Hematopoietic multipotent progenitor cell treated with erythropoietin and hydrocortisone succinate and interleukin-3 and kit ligand, for 15 days (in vitro differentiated cells): ENCODE data around the gene R3HDM2.

Source experiments
- DNase-seq: peaks from one replicate; pipeline ENCODE4 v3.0.0-alpha.2; 2015; ENCODE audit warnings: low spot score

Gene R3HDM2

DNA sequence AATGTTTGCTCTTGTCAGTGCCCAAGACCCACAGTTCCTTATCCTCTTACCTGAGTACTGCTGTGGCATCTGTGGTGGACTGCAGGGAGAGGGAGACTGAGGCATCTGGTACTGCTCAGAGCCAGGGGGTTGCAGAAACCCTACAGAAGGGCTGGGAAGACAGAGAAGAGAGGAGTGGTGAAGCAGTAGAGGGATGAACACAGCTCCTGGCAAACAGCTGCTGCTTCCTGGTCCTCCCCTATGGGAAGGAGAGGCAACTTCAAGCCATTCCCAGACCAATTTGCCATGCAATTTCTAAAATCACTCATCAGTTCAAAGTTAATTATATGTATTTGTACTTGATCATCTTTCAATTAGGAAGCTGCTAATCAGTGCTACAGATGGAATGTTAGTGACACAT lies 164.2 kb downstream of the R3HDM2 start:
- no peak for DNase-seq

DNA sequence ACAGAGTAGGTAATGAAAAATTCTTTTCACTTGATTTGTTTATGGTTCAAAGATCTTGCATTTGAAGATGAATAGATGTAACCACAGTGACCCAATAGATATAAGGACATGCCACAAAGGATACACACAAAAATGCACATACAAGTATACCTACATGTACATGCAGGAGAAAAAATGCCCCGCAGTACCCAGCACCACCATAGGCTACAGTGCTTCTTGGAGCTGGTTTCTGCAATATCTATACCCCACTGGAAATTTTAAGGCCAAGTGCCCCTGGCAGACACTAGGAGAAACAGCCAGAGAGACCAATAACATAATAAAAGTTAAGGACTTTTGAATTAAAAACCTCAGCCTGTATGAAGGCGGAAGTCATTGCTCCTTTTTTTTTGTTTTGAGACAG lies 167.7 kb downstream of the R3HDM2 start:
- DNase-seq, result no peak

DNA sequence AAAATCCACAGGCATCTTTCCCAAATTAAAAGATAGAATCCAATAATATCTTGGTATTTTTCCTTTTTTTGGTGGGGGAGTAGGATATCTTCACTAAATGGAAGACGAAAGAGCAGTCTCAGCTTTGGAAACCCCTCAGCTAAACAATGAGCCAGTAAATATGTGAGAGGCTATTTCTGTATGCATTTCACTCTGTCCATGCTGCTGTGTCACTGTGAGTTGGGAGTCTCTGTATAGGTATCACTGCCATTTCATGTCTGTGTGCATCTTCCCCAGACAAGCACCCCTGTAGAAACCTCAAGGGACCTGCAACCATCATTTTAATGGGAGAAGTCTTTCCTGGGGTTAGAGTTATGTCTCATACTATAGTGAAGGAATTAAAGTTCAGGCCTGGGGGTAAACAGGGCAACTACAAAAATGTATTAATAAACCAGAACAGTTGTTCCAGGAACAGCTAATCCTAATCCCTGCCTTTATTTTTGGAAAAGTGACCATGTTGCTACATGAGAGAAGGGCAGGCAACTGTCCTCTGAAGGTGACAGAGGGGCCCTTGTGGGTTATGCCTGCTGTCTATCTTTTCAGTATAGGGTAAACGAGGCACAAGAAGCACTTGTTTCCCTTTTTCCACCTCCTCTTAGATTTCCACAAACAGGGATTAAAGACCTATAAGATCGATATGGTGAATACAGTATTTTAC lies 168.6 kb downstream of the R3HDM2 start:
- no peak for DNase-seq

- no peak for DNase-seq
Measured at GRCh38 chr12:57261428-57261865, 169.4 kb downstream of the R3HDM2 start.

GRCh38 chr12:57260366-57260765 lies 170.5 kb downstream of the R3HDM2 start:
- no peak for DNase-seq

- DNase-seq, result peak; percentile 35
Measured at GRCh38 chr12:57258977-57259970, 171.6 kb downstream of the R3HDM2 start.

DNA sequence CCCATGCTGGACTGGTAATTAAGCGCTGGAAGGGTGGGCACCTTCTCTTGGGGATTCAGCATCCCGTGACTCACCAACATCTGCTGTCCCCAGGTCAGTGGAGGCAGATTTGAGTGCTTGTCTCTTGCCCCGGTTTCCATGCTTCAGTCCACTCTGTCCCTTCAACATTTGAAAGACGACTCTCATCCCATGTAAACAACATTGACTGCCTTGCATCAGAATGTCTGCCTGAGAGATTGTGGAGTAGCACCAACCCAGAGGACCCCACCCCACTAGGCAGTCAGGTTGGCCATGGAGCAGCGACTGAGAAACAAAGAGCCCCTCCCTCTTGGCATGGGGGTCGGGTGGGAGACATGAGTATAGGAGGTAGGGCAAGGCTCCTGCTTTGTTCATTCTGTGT lies 174.9 kb downstream of the R3HDM2 start:
- no peak for DNase-seq

- DNase-seq, result no peak
Measured at GRCh38 chr12:57254506-57255280, 176.2 kb downstream of the R3HDM2 start.

DNA sequence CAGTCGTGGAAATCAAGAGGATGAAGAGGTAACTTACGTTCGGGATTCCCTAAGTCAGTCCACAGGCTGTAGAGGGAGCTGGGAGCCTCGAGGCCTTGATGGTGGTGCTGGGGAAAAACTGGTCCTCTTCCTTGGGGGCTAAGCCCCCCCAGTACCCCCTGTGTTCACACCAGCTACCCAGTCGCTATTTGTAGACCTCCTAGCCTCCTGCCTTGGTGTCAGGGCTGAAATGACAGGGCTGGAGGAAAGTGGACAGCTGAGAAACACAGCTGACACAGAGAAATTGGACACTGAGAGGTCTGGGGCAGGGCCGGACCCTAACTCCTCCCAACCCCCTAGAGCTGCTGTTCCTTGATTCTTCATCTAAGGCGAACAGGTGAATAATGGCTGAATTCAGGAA lies 179.9 kb downstream of the R3HDM2 start, which contains the start of gene STAC3:
Gene STAC3 (minus strand): TSS at position 232 of the 400 bp plus-strand sequence. CDS start 1,551 bp downstream, outside the sequence.
- no peak for DNase-seq

DNA sequence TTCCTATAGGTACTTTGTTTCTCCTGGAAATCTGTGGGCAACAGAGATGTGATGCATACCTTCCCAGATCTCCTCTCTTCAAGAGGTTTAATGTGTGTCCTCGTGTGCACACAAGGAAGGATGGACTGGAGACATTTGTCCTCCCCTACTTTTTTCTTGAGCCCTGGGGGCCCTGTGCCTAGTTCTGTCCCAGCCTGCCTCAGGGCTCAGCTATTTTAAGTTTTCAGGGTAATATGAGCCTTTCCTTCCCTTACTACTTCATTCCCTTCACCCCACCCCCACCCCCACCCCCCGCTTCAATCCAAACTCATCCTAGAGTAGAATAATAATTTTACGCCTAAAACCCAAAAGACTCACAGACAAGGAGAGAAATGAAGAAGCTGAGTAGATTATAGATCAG lies 180.3 kb downstream of the R3HDM2 start:
- DNase-seq, result no peak

- no peak for DNase-seq
Measured at GRCh38 chr12:57248934-57249742, 181.7 kb downstream of the R3HDM2 start.

GRCh38 chr12:57247041-57247440 lies 183.8 kb downstream of the R3HDM2 start:
- no peak for DNase-seq

- no peak for DNase-seq
Measured at GRCh38 chr12:57244312-57244696, 186.5 kb downstream of the R3HDM2 start.

GRCh38 chr12:57243521-57244311 lies 187.1 kb downstream of the R3HDM2 start:
- peak; percentile 79 for DNase-seq

DNA sequence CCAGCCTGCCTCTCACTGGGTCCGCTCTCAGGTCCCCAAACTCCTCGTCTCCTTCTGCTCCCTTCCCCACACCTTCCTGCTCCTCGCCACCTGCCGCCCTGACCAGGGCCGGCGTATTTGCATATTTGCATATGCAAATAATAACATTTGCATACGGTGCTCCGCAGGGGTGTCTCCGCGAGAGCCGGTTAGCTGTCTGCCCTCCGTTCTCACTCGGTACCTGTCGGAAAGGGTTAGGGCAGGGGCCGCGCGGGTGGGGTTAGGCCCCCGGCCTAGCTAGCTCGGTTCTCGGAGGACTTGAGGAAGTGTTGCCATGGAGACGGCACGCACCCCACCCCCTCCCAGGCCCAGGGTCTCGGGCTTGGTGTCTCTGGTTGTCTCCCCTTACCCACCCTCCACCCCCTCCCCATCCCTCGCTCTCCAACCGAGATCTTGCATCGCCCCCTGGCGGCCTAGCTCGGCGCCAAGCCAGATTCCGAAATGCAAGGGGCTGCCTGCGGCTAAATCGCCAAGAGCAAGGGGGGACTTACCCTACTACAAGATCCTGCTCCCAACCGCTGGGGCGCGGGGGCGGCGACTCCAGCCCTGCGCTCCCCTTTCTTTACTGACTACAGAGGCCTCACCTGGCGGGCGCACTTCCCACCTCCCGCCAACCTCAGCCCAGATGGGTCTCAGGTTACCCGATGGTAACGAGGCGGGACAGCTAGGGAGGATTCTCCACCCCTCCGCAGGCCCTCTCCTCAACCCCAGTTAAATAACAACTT lies 188.0 kb downstream of the R3HDM2 start:
- peak; percentile 50 for DNase-seq

DNA sequence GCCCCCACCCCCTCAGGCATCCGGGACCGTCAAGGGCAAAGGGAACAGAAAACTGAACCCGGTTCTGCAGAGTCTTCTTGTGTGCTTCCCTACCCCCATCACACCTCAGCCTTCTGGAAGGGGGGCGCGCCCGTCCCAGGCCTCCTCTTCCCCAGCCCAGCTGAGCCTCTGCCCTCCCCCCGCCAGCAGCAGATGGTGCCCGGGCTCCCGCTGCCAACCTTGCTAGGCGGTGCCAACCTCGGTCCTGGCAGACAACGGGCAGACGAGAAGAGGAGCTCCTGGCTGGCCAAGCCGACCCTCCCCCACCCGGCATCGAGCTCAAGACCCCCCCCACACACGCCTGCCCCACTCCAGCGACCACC lies 188.5 kb downstream of the R3HDM2 start:
- no peak for DNase-seq

DNA sequence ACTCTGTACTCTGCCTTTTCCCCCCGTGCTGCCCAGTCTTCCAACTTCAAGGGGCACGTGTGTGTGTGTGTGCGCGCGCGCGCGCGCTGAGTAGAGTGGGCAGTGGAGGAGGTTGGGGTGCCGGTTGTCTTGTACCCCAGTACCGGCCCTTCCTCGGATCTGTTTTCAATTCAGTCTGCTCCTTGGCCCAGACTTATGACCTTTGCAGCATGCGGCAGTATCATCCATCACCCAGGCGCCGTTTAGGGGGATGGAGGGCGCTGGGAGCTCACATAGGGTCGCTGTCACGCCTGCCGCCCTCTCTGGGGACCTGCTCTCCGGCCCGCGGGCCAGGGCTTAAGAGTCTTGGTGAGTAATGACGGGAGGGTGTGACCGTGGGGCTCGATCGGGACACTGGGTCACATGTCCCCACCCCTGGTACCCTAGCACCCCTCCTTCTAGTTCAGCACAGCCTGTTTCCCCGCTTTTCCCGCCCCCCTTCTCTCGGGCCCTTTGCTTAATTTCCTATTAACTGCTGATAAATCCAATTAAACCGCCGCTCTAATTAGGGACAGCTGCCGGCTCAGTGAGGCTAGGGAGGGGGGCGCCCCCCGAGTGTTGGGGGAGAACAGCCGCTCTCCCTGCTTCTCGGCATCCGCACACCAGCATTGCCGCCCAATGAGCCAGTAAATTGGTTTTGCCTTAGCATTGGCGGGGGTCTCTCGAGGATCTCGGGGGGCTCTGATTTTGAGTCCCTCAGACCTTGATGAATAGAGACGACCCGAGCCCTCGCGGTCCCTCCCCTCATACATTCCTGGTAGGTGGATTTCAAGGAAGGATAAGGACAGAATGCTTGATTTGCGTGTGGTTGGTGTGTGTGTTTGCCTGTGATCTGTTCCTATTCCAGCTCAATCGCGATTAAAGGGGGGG lies 189.2 kb downstream of the R3HDM2 start:
- no peak for DNase-seq

DNA sequence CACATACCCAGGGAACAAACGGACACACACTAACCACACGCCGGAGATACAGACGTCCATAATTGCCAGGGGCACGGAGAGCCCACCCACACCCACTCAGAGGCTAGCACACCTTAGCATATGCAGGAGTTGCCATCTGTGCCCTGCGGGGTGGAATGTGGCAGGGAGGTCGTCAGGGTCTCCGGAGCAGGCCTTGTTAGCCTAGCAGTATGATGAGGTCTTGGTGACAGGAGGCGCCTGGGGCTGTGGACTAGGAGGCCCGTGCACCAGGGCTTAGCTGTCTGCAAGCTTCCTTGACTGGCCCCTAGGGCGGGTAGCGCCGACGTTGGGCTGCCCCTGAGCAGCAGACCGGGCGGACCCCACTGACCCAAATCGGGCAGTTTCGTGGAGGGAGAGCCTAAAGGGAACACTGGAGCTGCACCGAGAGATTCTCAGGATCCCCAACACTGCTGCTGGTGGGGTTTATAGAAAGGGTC lies 189.9 kb downstream of the R3HDM2 start:
- no peak for DNase-seq
